Measurements from ENCODE around the gene PIGW.

The PIGW gene

GRCh38 chr17:36534840-36535668 is at the start of gene PIGW, which contains the start of gene MYO19:
Gene PIGW (plus strand): TSS chr17:36534987. CDS start chr17:36537102, 2,115 bp downstream.
Gene MYO19 (minus strand): TSS chr17:36534868. CDS start chr17:36532538, 2,330 bp downstream.
- DNase-seq = peak in 54 of 56 donors; percentile 42 to 89 (median 77)

GRCh38 chr17:36485027-36485426 is 49.8 kb upstream of the PIGW start:
- DNase-seq = no peak

GRCh38 chr17:36485805-36486203 is 49.0 kb upstream of the PIGW start:
- DNase-seq = no peak

- peak; percentile 30 to 96 (median 82) for DNase-seq
Measured at GRCh38 chr17:36486204-36487194, 48.3 kb upstream of the PIGW start, which contains the start of gene ZNHIT3. Gene ZNHIT3 (plus strand): TSS chr17:36486681. CDS start chr17:36486700, 19 bp downstream.

GRCh38 chr17:36493956-36494355 is 40.8 kb upstream of the PIGW start:
- no peak for DNase-seq

GRCh38 chr17:36494674-36495073 is 40.1 kb upstream of the PIGW start:
- DNase-seq = no peak

- DNase-seq = no peak
Measured at GRCh38 chr17:36495076-36495578, 39.7 kb upstream of the PIGW start.

GRCh38 chr17:36496018-36496789 is 38.6 kb upstream of the PIGW start:
- DNase-seq = peak in 29 of 56 donors; percentile 4 to 71 (median 19)

- DNase-seq = no peak
Measured at GRCh38 chr17:36498155-36498554, 36.6 kb upstream of the PIGW start.

- DNase-seq = no peak
Measured at GRCh38 chr17:36498560-36499300, 36.1 kb upstream of the PIGW start.

GRCh38 chr17:36500745-36501225 is 34.0 kb upstream of the PIGW start:
- DNase-seq = no peak

- no peak for DNase-seq
Measured at GRCh38 chr17:36501351-36501750, 33.4 kb upstream of the PIGW start.

GRCh38 chr17:36501963-36502362 is 32.8 kb upstream of the PIGW start:
- no peak for DNase-seq

- DNase-seq = no peak
Measured at GRCh38 chr17:36503456-36504155, 31.2 kb upstream of the PIGW start.

- DNase-seq = no peak
Measured at GRCh38 chr17:36504156-36504545, 30.6 kb upstream of the PIGW start.

GRCh38 chr17:36505171-36505570 is 29.6 kb upstream of the PIGW start:
- DNase-seq = no peak

GRCh38 chr17:36506249-36506826 is 28.4 kb upstream of the PIGW start:
- DNase-seq = no peak

GRCh38 chr17:36506831-36507230 is 28.0 kb upstream of the PIGW start:
- no peak for DNase-seq

- DNase-seq = no peak
Measured at GRCh38 chr17:36507266-36507665, 27.5 kb upstream of the PIGW start.

Data from amygdala (tissue), 56 donors.